Ascending aorta (tissue), 2 donors: Measurements from ENCODE around the gene CRHR2. TPM values are rescaled to one million over a fixed set of nuclear protein-coding genes. Genes with fewer than 3 reads are reported as not detected.

Source experiments
- DNase-seq, 2 donors: peaks; one replicate each; pipeline ENCODE4 v3.0.0-alpha.2; 2019; ENCODE audit warnings: low spot score in 2 of 2
- H3K27ac ChIP-seq, 2 donors: fragments of 200-600 bp; sonication (generic); one replicate each; pipeline ENCODE4 v1.5.1; 2016 to 2017; ENCODE audit warnings: mild to moderate bottlenecking in 1 of 2
- H3K27me3 ChIP-seq: fragments of 200-600 bp; sonication (generic); one replicate; pipeline ENCODE4 v1.5.1; 2017
- H3K36me3 ChIP-seq, 2 donors: fragments of 200-600 bp; sonication (generic); one replicate each; pipeline ENCODE4 v1.5.1; 2016
- H3K4me1 ChIP-seq, 2 donors: fragments of 200-600 bp; sonication (generic); one replicate each; pipeline ENCODE4 v1.5.1; 2016 to 2017; ENCODE audit warnings: mild to moderate bottlenecking in 1 of 2
- H3K4me3 ChIP-seq, 2 donors: fragments of 200-600 bp; sonication (generic); one replicate each; pipeline ENCODE4 v1.5.1; 2016 to 2017; ENCODE audit warnings: mild to moderate bottlenecking in 1 of 2
- H3K9me3 ChIP-seq, 2 donors: fragments of 200-600 bp; sonication (generic); one replicate each; pipeline ENCODE4 v1.5.1; 2016
- CTCF ChIP-seq, 3 experiments: fragments of 200-600 bp in 2 of 3; fragments of 450-650 bp in 1 of 3; sonication (generic) in 2 of 3; IDR thresholded peaks; one replicate each; pipeline ENCODE4 v1.5.1; 2016 to 2019; ENCODE audit warnings: antibody characterized with exemption in 3 of 3, mild to moderate bottlenecking in 1 of 3, moderate library complexity in 1 of 3
- intact Hi-C: fragments of 100-400 bp; cut with DNase I; formaldehyde crosslinking; loops from one replicate; pipeline ENCODE4 v1.15.1; 2023
- total RNA-seq: library from RNA; depleted of rRNA; stranded (reverse); fragments of >200 nt; gene quantifications from one replicate; pipeline ENCODE4 v1.1.0, GENCODE V29; 2016

The CRHR2 gene
- total RNA-seq, 1 donor from 2014 or later: 3.1 TPM

GRCh38 chr7:30728591-30729100, 46.4 kb upstream of the CRHR2 start:
- DNase-seq: no peak
- no peaks in the 10 kb centered on the region for H3K4me1 ChIP-seq

DNA sequence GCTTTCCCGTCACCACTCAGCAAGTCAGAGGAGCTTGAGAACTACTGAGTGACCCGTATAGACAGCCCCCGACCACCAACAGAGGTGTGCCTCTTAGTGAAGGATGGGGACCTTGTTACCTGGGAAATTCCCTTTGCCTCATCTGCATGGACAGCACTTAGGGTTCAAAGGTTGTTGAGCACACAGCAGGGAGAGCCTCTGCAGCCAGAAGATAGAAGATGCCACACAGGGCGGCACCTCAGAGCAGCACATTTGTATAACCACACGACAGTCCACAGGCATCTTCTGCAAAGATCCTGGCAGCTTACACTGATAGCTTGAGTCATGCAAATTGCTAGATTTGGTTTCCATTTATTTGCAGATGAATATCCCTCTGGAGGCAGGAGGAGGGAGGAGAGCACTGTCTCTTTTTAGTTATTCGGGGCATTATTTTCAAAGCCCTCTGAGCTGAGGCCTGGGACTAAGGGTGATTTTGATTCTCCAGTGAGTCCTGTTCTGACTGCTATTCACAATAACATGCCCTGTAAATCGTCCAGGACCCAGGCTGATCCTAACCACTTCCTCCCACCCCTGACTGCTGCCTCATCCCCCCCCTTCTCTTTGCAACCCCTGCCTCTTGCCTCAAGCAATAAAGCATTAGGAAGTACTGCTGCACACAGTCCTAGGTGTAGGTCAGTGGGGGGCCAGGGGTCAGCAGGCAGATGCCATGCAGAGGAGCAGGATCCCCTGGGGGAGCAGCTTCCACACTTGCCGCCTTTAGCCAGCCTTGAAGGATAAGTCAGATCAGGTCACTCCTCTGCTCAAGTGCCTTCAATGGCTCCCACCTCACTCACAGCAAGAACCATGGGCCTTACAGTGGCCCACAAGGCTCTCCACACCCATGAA, 45.0 kb upstream of the CRHR2 start:
- Histone ChIP-seq H3K27ac (no peak overlapping the region), H3K36me3 (no peaks in the 10 kb centered on the region), H3K27me3 (no peaks in the 10 kb centered on the region), H3K4me1 (no peaks in the 10 kb centered on the region), H3K9me3 (no peaks in the 10 kb centered on the region), H3K4me3 (no peak overlapping the region)
- DNase-seq: no peak
- intact Hi-C loops: no loop called here
- TF ChIP-seq CTCF (IDR thresholded peaks at IDR 0.05): no peak

More at GRCh38 chr7:30728591-30729100, 46.4 kb upstream of the CRHR2 start:
- Histone ChIP-seq H3K36me3 (no peaks in the 10 kb centered on the region), H3K27me3 (no peaks in the 10 kb centered on the region), H3K27ac (no peak overlapping the region), H3K4me3 (no peak overlapping the region), H3K9me3 (no peaks in the 10 kb centered on the region)
- TF ChIP-seq CTCF (IDR thresholded peaks at IDR 0.05): no peak
- intact Hi-C loops: no loop called here

- no peak for TF ChIP-seq CTCF (IDR thresholded peaks at IDR 0.05)
- H3K27ac ChIP-seq: no peak overlapping the region
- no peaks in the 10 kb centered on the region for H3K9me3 ChIP-seq
- H3K27me3 ChIP-seq: no peaks in the 10 kb centered on the region
- no peaks in the 10 kb centered on the region for H3K36me3 ChIP-seq
- no peak for DNase-seq
- H3K4me1 ChIP-seq: no peaks in the 10 kb centered on the region
- intact Hi-C loops: no loop called here
- H3K4me3 ChIP-seq: no peak overlapping the region
Observed at GRCh38 chr7:30726296-30727006, 44.2 kb upstream of the CRHR2 start.

- Histone ChIP-seq H3K4me3 (no peak overlapping the region), H3K27me3 (no peaks in the 10 kb centered on the region), H3K36me3 (no peaks in the 10 kb centered on the region), H3K4me1 (no peaks in the 10 kb centered on the region), H3K9me3 (no peaks in the 10 kb centered on the region), H3K27ac (no peak overlapping the region)
- no peak for DNase-seq
- intact Hi-C loops: no loop called here
- TF ChIP-seq CTCF (IDR thresholded peaks at IDR 0.05): no peak
Observed at GRCh38 chr7:30723776-30724175, 41.5 kb upstream of the CRHR2 start.

DNA sequence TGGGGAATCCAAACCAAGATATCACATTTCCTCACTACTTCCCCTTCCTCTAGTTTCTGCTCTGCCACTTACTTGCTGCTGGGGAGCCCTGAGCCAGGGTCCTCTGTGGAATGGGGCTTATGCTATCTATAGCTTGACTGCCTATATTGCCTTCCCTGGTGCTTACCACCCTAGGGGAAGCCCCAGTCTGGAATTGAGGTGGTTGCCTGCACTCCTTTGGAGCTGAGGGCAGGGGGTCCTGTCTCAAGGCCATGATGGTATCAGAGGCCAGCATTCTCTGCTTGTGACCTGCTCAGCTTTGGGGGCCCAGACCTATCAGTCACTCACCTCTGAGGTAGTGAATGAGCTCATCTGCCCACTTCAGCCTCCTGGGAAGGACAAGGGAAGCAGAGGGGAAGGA, 40.4 kb upstream of the CRHR2 start:
- intact Hi-C loops: no loop called here
- Histone ChIP-seq H3K36me3 (no peaks in the 10 kb centered on the region), H3K27ac (no peak overlapping the region), H3K27me3 (no peaks in the 10 kb centered on the region), H3K9me3 (no peaks in the 10 kb centered on the region), H3K4me1 (no peaks in the 10 kb centered on the region), H3K4me3 (no peak overlapping the region)
- no peak for TF ChIP-seq CTCF (IDR thresholded peaks at IDR 0.05)
- no peak for DNase-seq
